NK-92 treated with Interleukin-12 subunit alpha and Interleukin-12 subunit beta, amount 100 ng/mL, for 24 hours (cell line): ENCODE measurements around the gene SLMAP.

Experiments used
- DNase-seq: peaks from one replicate; lab custom pipeline; 2025; lab: John Stamatoyannopoulos, UW

SLMAP gene

GRCh38 chr3:57961828-57962447 lies 205.8 kb downstream of the SLMAP start:
- DNase-seq: no peak

- no peak for DNase-seq
Observed at GRCh38 chr3:57962448-57962834, 206.3 kb downstream of the SLMAP start.

GRCh38 chr3:57963811-57964346 lies 207.8 kb downstream of the SLMAP start:
- no peak for DNase-seq

GRCh38 chr3:57966829-57967228 lies 210.7 kb downstream of the SLMAP start:
- DNase-seq: no peak

GRCh38 chr3:57967590-57967989 lies 211.5 kb downstream of the SLMAP start:
- no peak for DNase-seq

- no peak for DNase-seq
Observed at GRCh38 chr3:57968501-57968900, 212.4 kb downstream of the SLMAP start.

GRCh38 chr3:57971975-57972374 lies 215.9 kb downstream of the SLMAP start:
- no peak for DNase-seq

- no peak for DNase-seq
Observed at GRCh38 chr3:57972531-57973111, 216.5 kb downstream of the SLMAP start.

- no peak for DNase-seq
Observed at GRCh38 chr3:57973715-57974477, 217.8 kb downstream of the SLMAP start.

GRCh38 chr3:57974796-57975388 lies 218.8 kb downstream of the SLMAP start:
- no peak for DNase-seq

- DNase-seq: no peak
Observed at GRCh38 chr3:57977818-57978235, 221.7 kb downstream of the SLMAP start.

GRCh38 chr3:57978316-57978715 lies 222.2 kb downstream of the SLMAP start:
- DNase-seq: no peak
